Dedifferentiated amniotic fluid mesenchymal stem cell (primary cell): ENCODE measurements around the gene PIGB.
"Not testable (repeated sequence)": the region's sequence is repeated elsewhere in the genome, so short reads cannot be mapped to it uniquely, and the experiment has no call there.

Experiments used
- DNase-seq: peaks from one replicate; pipeline ENCODE4 v3.0.0-alpha.2; 2016; ENCODE audit errors: extremely low spot score

The PIGB gene

GRCh38 chr15:55379095-55379494 is 60.1 kb downstream of the PIGB start:
- no peak for DNase-seq

GRCh38 chr15:55381595-55381994 is 62.6 kb downstream of the PIGB start:
- DNase-seq, result no peak

GRCh38 chr15:55383687-55384086 is 64.7 kb downstream of the PIGB start:
- no peak for DNase-seq

- no peak for DNase-seq
Measured at GRCh38 chr15:55387027-55387426, 68.0 kb downstream of the PIGB start.

GRCh38 chr15:55389264-55389607 is 70.2 kb downstream of the PIGB start:
- no peak for DNase-seq

GRCh38 chr15:55394694-55395093 is 75.7 kb downstream of the PIGB start:
- no peak for DNase-seq

GRCh38 chr15:55398243-55398642 is 79.2 kb downstream of the PIGB start:
- no peak for DNase-seq

GRCh38 chr15:55400050-55400449 is 81.0 kb downstream of the PIGB start:
- DNase-seq, result not testable (repeated sequence)

- DNase-seq, result no peak
Measured at GRCh38 chr15:55401786-55402246, 82.8 kb downstream of the PIGB start.

- peak; percentile 80 for DNase-seq
Measured at GRCh38 chr15:55402707-55403106, 83.7 kb downstream of the PIGB start.

GRCh38 chr15:55403531-55403930 is 84.5 kb downstream of the PIGB start:
- peak; percentile 84 for DNase-seq
